Measurements from ENCODE around the gene SNCA.

SNCA gene

GRCh38 chr4:89753601-89754066, 83.3 kb downstream of the SNCA start:
- DNase-seq (ENCODE audit: low read depth) = no peak

- no peak for DNase-seq (ENCODE audit: low read depth)
These were observed 83.9 kb downstream of the SNCA start for GRCh38 chr4:89752932-89753598.

GRCh38 chr4:89751416-89751815, 85.5 kb downstream of the SNCA start:
- no peak for DNase-seq (ENCODE audit: low read depth)

- DNase-seq (ENCODE audit: low read depth) = no peak
These were observed 90.6 kb downstream of the SNCA start for GRCh38 chr4:89746377-89746776.

- DNase-seq (ENCODE audit: low read depth) = no peak
These were observed 91.3 kb downstream of the SNCA start for GRCh38 chr4:89745708-89746107.

- no peak for DNase-seq (ENCODE audit: low read depth)
These were observed 92.0 kb downstream of the SNCA start for GRCh38 chr4:89744914-89745313.

GRCh38 chr4:89741768-89742167, 95.2 kb downstream of the SNCA start:
- no peak for DNase-seq (ENCODE audit: low read depth)

- DNase-seq (ENCODE audit: low read depth) = no peak
These were observed 97.5 kb downstream of the SNCA start for GRCh38 chr4:89739311-89739988.

- no peak for DNase-seq (ENCODE audit: low read depth)
These were observed 99.1 kb downstream of the SNCA start for GRCh38 chr4:89737888-89738287.

GRCh38 chr4:89733946-89734345, 103.0 kb downstream of the SNCA start:
- DNase-seq (ENCODE audit: low read depth) = no peak

GRCh38 chr4:89727238-89727637, 109.7 kb downstream of the SNCA start:
- no peak for DNase-seq (ENCODE audit: low read depth)

- DNase-seq (ENCODE audit: low read depth) = no peak
These were observed 111.7 kb downstream of the SNCA start for GRCh38 chr4:89725268-89725667.

GRCh38 chr4:89724716-89725115, 112.2 kb downstream of the SNCA start:
- DNase-seq (ENCODE audit: low read depth) = no peak

- no peak for DNase-seq (ENCODE audit: low read depth)
These were observed 113.9 kb downstream of the SNCA start for GRCh38 chr4:89723096-89723495.

- no peak for DNase-seq (ENCODE audit: low read depth)
These were observed 114.4 kb downstream of the SNCA start for GRCh38 chr4:89722517-89722916.

- DNase-seq (ENCODE audit: low read depth) = no peak
These were observed 116.0 kb downstream of the SNCA start for GRCh38 chr4:89720981-89721380.

- DNase-seq (ENCODE audit: low read depth) = no peak
These were observed 117.3 kb downstream of the SNCA start for GRCh38 chr4:89719536-89720090.

GRCh38 chr4:89716893-89717292, 120.1 kb downstream of the SNCA start:
- DNase-seq (ENCODE audit: low read depth) = no peak

GRCh38 chr4:89715631-89716030, 121.3 kb downstream of the SNCA start:
- DNase-seq (ENCODE audit: low read depth) = no peak

GRCh38 chr4:89712827-89713226, 124.1 kb downstream of the SNCA start:
- DNase-seq (ENCODE audit: low read depth) = no peak

- DNase-seq (ENCODE audit: low read depth) = no peak
These were observed 124.8 kb downstream of the SNCA start for GRCh38 chr4:89712141-89712540.

- DNase-seq (ENCODE audit: low read depth) = no peak
These were observed 128.0 kb downstream of the SNCA start for GRCh38 chr4:89708903-89709421.

- no peak for DNase-seq (ENCODE audit: low read depth)
These were observed 129.5 kb downstream of the SNCA start for GRCh38 chr4:89707467-89707866.

Data from activated T-helper 9 cell treated with anti-CD3 and anti-CD28 coated beads, Interleukin-2, amount 50 U/mL, for 16 hours (primary cell).